Measurements from ENCODE around the gene GNB1L. TPM values are rescaled to one million over a fixed set of nuclear protein-coding genes. Genes with fewer than 3 reads are reported as not detected.
"Not testable (repeated sequence)": the region's sequence is repeated elsewhere in the genome, so short reads cannot be mapped to it uniquely, and the experiment has no call there.

The GNB1L gene
- total RNA-seq, 1 donor from 2014 or later: 3.0 TPM

DNA sequence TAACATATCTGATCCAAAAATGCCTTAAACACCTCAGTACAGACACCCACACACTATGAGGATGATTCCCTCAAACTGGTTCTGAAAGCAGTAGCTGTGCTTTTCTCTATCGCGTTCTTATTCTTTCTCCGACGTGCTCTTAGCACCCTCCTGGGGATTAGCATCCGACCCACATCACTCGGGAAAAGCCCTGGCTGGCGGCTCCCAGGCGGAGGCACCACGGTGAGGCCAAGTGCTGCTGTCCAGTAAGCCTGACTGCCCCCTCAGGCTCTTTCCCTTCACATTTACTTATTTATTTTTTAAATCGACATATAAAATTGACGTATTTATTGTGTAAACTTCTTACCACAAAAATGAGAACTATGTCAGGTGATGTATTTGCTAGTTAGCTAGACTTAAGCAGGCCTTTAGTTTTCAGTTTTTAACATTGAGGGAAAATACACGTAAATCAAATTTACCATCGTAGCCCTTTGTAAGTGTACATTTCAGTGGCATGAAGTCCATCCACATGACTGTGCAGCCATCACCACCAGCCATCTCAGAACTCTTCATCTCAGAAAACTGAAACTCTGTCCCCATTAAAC lies 74.9 kb downstream of the GNB1L start:
- Histone ChIP-seq H3K27me3 (peaks cover 20% of the 10 kb centered on the region), H3F3A (ENCODE audit: low read depth) (no peaks in the 10 kb centered on the region), H3K9me3 (ENCODE audit: low read depth) (no peaks in the 10 kb centered on the region), H3K4me3 (no peak overlapping the region), H4K20me1 (ENCODE audit: low read depth) (no peaks in the 10 kb centered on the region), H3K4me1 (no peaks in the 10 kb centered on the region), H3K79me2 (ENCODE audit: low read depth) (no peaks in the 10 kb centered on the region), H3K4me2 (no peak overlapping the region), H3K9ac (no peak overlapping the region), H2AFZ (replicated peaks) (no peak overlapping the region), H3K27ac (no peak overlapping the region), H3K36me3 (no peaks in the 10 kb centered on the region)
- Mint-ChIP-seq H3K4me1 (peaks cover 14% of the 10 kb centered on the region), H3K9me3 (peaks cover 2% of the 10 kb centered on the region), H3K36me3 (peaks cover 2% of the 10 kb centered on the region), H3K27ac (no peak overlapping the region), H3K27me3 (ENCODE audit: insufficient read depth, low read depth) (peaks cover 22% of the 10 kb centered on the region), H3K4me3 (no peak overlapping the region)
- DNase-seq (ENCODE audit: low spot score): peak; percentile 49
- no peak for TF ChIP-seq CTCF (IDR thresholded peaks at IDR 0.05)
- TF ChIP-seq EZH2phosphoT487 (IDR thresholded peaks at IDR 0.05): no peak
- no peak for TF ChIP-seq EZH2 (IDR thresholded peaks at IDR 0.05)

GRCh38 chr22:19779011-19779421 lies 75.7 kb downstream of the GNB1L start:
- Histone ChIP-seq H3K79me2 (ENCODE audit: low read depth) (no peaks in the 10 kb centered on the region), H3K36me3 (no peaks in the 10 kb centered on the region), H3K27me3 (peaks cover 28% of the 10 kb centered on the region), H3K9me3 (ENCODE audit: low read depth) (no peaks in the 10 kb centered on the region), H3K4me3 (no peak overlapping the region), H3K27ac (no peak overlapping the region), H3K4me2 (no peak overlapping the region), H3F3A (ENCODE audit: low read depth) (no peaks in the 10 kb centered on the region), H4K20me1 (ENCODE audit: low read depth) (no peaks in the 10 kb centered on the region), H3K4me1 (no peaks in the 10 kb centered on the region), H3K9ac (no peak overlapping the region), H2AFZ (replicated peaks) (no peak overlapping the region)
- Mint-ChIP-seq H3K36me3 (peaks cover 2% of the 10 kb centered on the region), H3K4me1 (peaks cover 14% of the 10 kb centered on the region), H3K27ac (no peak overlapping the region), H3K27me3 (ENCODE audit: insufficient read depth, low read depth) (peaks cover 21% of the 10 kb centered on the region), H3K4me3 (no peak overlapping the region), H3K9me3 (peaks cover 2% of the 10 kb centered on the region)
- no peak for TF ChIP-seq CTCF (IDR thresholded peaks at IDR 0.05)
- TF ChIP-seq EZH2 (IDR thresholded peaks at IDR 0.05): no peak
- no peak for TF ChIP-seq EZH2phosphoT487 (IDR thresholded peaks at IDR 0.05)
- DNase-seq (ENCODE audit: low spot score): no peak

- not testable (repeated sequence) for H3K9ac ChIP-seq; H3K4me2 ChIP-seq; H3K9me3 ChIP-seq (ENCODE audit: low read depth); DNase-seq (ENCODE audit: low spot score); H3K4me3 Mint-ChIP-seq; H3K79me2 ChIP-seq (ENCODE audit: low read depth); H3F3A ChIP-seq (ENCODE audit: low read depth); H3K36me3 ChIP-seq; H3K27ac ChIP-seq; H3K27ac Mint-ChIP-seq; H3K9me3 Mint-ChIP-seq; H3K4me3 ChIP-seq; H3K4me1 ChIP-seq; H4K20me1 ChIP-seq (ENCODE audit: low read depth); H2AFZ ChIP-seq (replicated peaks); H3K36me3 Mint-ChIP-seq
- Mint-ChIP-seq H3K27me3 (ENCODE audit: insufficient read depth, low read depth) (peaks cover 19% of the 10 kb centered on the region), H3K4me1 (peaks cover 17% of the 10 kb centered on the region)
- peaks cover 46% of the 10 kb centered on the region for H3K27me3 ChIP-seq
Measured at GRCh38 chr22:19777192-19777591, 77.5 kb downstream of the GNB1L start.

DNA sequence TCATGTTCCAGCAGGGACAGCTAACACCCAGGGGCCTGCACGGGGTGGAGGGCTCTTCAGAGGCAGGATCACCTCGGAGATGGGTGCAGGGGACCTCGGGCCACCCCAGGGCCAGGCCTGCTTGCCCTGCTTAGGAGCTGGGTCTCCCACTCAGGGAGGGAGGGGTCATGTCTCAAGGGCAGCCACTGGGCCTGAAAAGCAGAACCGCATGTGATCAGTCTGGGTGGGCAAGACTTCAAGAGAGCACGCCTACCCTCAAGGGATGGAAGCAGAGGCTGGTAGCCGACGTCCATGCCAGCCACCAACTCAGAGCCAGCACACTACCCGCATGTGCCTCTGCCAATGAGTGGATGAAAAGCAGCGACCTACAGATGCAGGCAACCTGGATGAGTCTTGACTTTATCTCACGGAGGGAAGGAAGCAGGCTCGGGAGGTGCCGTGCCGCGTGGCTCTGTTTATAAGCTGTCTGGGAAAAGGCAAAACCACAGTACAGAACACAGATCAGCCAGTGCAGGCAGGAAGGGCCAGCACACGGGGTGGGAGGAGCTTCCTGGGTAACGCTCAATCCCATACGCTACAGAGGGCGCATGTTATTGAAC lies 78.1 kb downstream of the GNB1L start:
- TF ChIP-seq CTCF (IDR thresholded peaks at IDR 0.05): no peak
- TF ChIP-seq EZH2phosphoT487 (IDR thresholded peaks at IDR 0.05): no peak
- no peak for TF ChIP-seq EZH2 (IDR thresholded peaks at IDR 0.05)
- Histone ChIP-seq H2AFZ (replicated peaks) (no peak overlapping the region), H3K36me3 (no peaks in the 10 kb centered on the region), H3K4me1 (no peaks in the 10 kb centered on the region), H3K4me3 (no peak overlapping the region), H3K27ac (no peak overlapping the region), H4K20me1 (ENCODE audit: low read depth) (no peaks in the 10 kb centered on the region), H3K27me3 (peaks cover 51% of the 10 kb centered on the region), H3K79me2 (ENCODE audit: low read depth) (no peaks in the 10 kb centered on the region), H3F3A (ENCODE audit: low read depth) (no peaks in the 10 kb centered on the region), H3K9ac (no peak overlapping the region), H3K9me3 (ENCODE audit: low read depth) (no peaks in the 10 kb centered on the region), H3K4me2 (no peak overlapping the region)
- Mint-ChIP-seq H3K9me3 (no peaks in the 10 kb centered on the region), H3K4me1 (peaks cover 17% of the 10 kb centered on the region), H3K4me3 (no peak overlapping the region), H3K36me3 (peaks cover 2% of the 10 kb centered on the region), H3K27ac (no peak overlapping the region), H3K27me3 (ENCODE audit: insufficient read depth, low read depth) (peaks cover 17% of the 10 kb centered on the region)
- no peak for DNase-seq (ENCODE audit: low spot score)

Measured in neural progenitor cell (in vitro differentiated cells).